ENCODE results near the gene KIF12.

DNA sequence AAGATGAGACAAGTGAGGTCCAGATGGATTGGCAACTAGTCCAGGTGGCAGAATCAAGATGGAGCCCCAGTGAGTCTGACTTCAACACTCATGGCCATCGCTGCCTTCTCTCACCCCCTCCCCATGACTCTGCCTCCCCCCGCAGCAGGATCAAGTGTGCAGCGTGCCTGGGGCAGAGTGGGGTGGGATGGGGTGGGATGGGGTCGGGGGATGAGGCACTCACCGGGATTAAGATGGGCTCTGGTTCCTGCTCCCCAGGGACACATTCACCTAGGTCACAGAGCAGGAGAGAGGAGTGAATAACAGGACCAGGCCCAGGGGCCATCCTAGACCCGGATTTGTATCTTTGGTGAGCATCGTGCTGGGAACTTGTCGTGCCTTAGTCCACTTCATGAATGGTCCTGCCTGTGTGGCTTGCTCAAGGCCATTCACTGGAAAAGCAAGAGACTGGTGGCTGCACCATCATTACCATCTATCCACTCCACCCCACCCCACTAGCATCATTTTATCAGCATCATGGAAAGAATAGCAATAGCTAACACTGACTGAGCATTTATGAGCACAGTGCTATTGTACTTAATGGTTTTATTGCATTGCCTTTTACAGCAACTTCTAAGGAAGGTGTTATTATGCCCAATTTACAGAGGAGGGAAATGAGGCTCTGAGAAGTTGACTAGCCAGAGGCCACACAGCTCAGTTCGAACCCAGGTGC lies 29.5 kb downstream of the KIF12 start:
- TF ChIP-seq GATA3 (IDR thresholded peaks at IDR 0.05; ENCODE audit: low read depth, low read length): no peak
- no peak for TF ChIP-seq GATA2 (IDR thresholded peaks at IDR 0.05; ENCODE audit: low read depth, low read length)

All from SH-SY5Y (cell line).